Kidney (tissue), 14 donors: Measurements from ENCODE around the gene BMS1. TPM values are rescaled to one million over a fixed set of nuclear protein-coding genes. Genes with fewer than 3 reads are reported as not detected.

Source experiments
- DNase-seq, 5 donors: peaks; one replicate each; pipeline ENCODE4 v3.0.0-alpha.2; 2013 to 2020
- FAIRE-seq: peaks from 2 replicates; lab custom pipeline; 2012; peaks lifted over from hg19 to GRCh38; lab: Jason Lieb, UNC
- H3K27ac ChIP-seq, 2 donors: one replicate each; pipeline ENCODE4 v1.7.0; 2013; ENCODE audit warnings: low read depth in 2 of 2, low read length in 2 of 2, inconsistent platforms in 1 of 2
- H3K27me3 ChIP-seq: one replicate; pipeline ENCODE4 v1.7.1; 2013; ENCODE audit warnings: low read length, inconsistent platforms; ENCODE audit not compliant: control insufficient read depth, insufficient read depth
- H3K36me3 ChIP-seq, 3 donors: one replicate each; pipeline versions ENCODE4 v1.7.0 to v1.7.1; 2013; ENCODE audit warnings: low read length in 3 of 3, control low read depth in 1 of 3, inconsistent platforms in 1 of 3; ENCODE audit not compliant: insufficient read depth in 3 of 3, control insufficient read depth in 2 of 3
- H3K4me1 ChIP-seq, 3 donors: one replicate each; pipeline versions ENCODE4 v1.7.0 to v1.7.1; 2013; ENCODE audit warnings: low read length in 3 of 3, inconsistent platforms in 1 of 3, low read depth in 1 of 3; ENCODE audit not compliant: control insufficient read depth in 2 of 3, insufficient read depth in 2 of 3
- H3K4me3 ChIP-seq, 3 donors: one replicate each; pipeline versions ENCODE4 v1.7.0 to v1.8.1; 2013; ENCODE audit warnings: low read length in 3 of 3, control low read depth in 1 of 3, inconsistent platforms in 1 of 3
- H3K9ac ChIP-seq, 3 donors: one replicate each; pipeline versions ENCODE4 v1.7.0 to v1.7.1; 2013; ENCODE audit warnings: low read length in 3 of 3, control low read depth in 1 of 3, inconsistent platforms in 1 of 3
- H3K9me3 ChIP-seq, 3 donors: one replicate each; pipeline versions ENCODE4 v1.7.0 to v1.7.1; 2013; ENCODE audit warnings: low read length in 3 of 3, control low read depth in 1 of 3, inconsistent platforms in 1 of 3; ENCODE audit not compliant: control insufficient read depth in 2 of 3, insufficient read depth in 1 of 3
- CTCF ChIP-seq: IDR thresholded peaks from 3 replicates; pipeline ENCODE4 v1.5.1; 2012; ENCODE audit warnings: mild to moderate bottlenecking, moderate library complexity, borderline replicate concordance; ENCODE audit not compliant: insufficient read depth; ENCODE audit errors: extremely low read depth
- intact Hi-C: fragments of 100-400 bp; cut with DNase I; formaldehyde crosslinking; loops from one replicate; pipeline ENCODE4 v1.11.1; 2022
- polyA plus RNA-seq: library from polyadenylated mRNA; stranded (reverse); fragments of 350-450 nt; fragmentation: Illumina TruSeq; extraction: RNeasy Lipid Tissue Mini Kit (QIAGEN cat#74804); gene quantifications from one replicate; pipeline ENCODE4 v1.2.3, GENCODE V29; 2014; ENCODE audit warnings: low read depth, low replicate concordance; ENCODE audit not compliant: insufficient read depth
- total RNA-seq: library from RNA; stranded (reverse); fragmentation: NEBNext Ultra II Directional; extraction: Animal tissue kit (Norgen Biotek cat#: 25700); gene quantifications from one replicate; pipeline ENCODE4 v1.2.1, GENCODE V29; 2021
- donor health status: control.
- donor health status: control.
- donor health status: control.
- donor health status: control.
- donor health status: control.
- donor health status: DM: yes; HTN: yes; CAD: no.
- donor health status: Normal renal cell carcinoma (clear cell type).

The BMS1 gene
- total and polyA plus RNA-seq, 2 donors from 2014 or later: 6.0 to 14.1 TPM

DNA sequence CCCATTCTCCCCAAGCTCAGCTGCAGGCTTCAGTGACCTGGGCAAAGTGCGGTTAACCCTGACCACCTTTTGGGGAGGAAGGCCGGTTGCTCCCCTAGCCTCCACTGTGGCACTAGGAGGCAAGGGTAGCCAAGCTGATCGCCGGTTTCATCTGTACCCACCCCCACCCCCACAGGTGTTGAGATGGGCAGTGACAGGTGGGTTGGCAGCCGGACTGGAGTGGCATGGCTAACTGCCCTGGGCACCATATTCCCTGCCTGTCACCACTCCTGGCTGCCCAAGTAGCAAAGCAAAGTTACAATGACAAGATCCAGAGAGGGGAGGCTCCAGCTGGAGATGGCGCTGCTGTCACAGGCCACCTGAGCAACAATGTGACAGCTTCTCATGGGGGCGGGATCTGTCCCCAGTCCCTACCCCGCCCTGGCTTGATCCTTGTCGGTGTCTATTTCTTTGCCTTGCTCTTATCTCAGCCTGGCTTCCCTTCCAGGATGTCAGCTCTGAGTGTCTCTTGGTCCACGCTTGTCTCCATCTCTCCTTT is 27.0 kb upstream of the BMS1 start:
- Histone ChIP-seq H3K4me3 (peak overlapping the region in 1 of 3 donors; percentile 55), H3K27ac (no peak overlapping the region), H3K4me1 (peaks cover 0 to 10% (median 0%) of the 10 kb centered on the region in 3 donors), H3K36me3 (no peaks in the 10 kb centered on the region), H3K27me3 (peaks cover 8% of the 10 kb centered on the region), H3K9me3 (no peaks in the 10 kb centered on the region), H3K9ac (no peak overlapping the region)
- DNase-seq (peak in 2 of 5 donors; percentile 1 to 50), FAIRE-seq (no peak)
- intact Hi-C loops: no loop called here
- no peak for TF ChIP-seq CTCF

GRCh38 chr10:42767906-42768305 is 14.7 kb upstream of the BMS1 start:
- intact Hi-C loops: no loop called here
- Histone ChIP-seq H3K4me3 (no peak overlapping the region), H3K27ac (no peak overlapping the region), H3K9me3 (peaks cover 0 to 2% (median 0%) of the 10 kb centered on the region in 3 donors), H3K36me3 (no peaks in the 10 kb centered on the region), H3K27me3 (no peaks in the 10 kb centered on the region), H3K4me1 (no peaks in the 10 kb centered on the region), H3K9ac (no peak overlapping the region)
- no peak for DNase-seq
- no peak for FAIRE-seq
- TF ChIP-seq CTCF: no peak

DNA sequence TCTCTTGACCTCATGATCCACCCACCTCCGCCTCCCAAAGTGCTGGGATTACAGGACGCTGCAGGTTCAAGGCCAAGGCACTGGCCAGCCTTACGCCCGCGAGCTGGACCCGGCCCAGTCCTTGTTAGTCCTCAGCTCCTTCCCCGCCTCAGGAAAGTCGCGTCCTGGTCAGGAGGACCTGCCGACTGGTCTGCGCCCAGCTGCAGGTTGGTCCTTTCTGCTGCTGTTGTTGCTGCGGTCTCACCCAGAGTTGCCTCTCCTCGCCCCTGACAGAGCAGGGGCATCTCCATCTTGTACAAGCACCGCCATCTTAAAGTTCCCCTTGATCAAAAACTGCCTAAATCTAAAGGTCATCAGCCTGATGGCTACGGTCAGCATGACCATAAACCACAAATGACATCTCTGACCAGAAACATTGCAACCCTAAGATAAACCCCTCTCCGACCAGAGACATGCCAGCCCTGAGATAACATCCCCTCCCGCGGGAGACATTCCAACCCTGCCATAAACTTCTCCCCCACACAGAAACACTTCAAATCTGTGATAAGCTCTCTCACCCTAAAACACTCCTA is 13.9 kb upstream of the BMS1 start:
- Histone ChIP-seq H3K27ac (no peak overlapping the region), H3K4me3 (no peak overlapping the region), H3K4me1 (no peaks in the 10 kb centered on the region), H3K36me3 (no peaks in the 10 kb centered on the region), H3K27me3 (no peaks in the 10 kb centered on the region), H3K9ac (no peak overlapping the region), H3K9me3 (peaks cover 0 to 2% (median 0%) of the 10 kb centered on the region in 3 donors)
- DNase-seq: no peak
- no peak for FAIRE-seq
- no peak for TF ChIP-seq CTCF
- intact Hi-C loops: no loop called here
